Thoracic aorta (tissue), 2 donors: Measurements from ENCODE around the gene ZBED4. TPM values are rescaled to one million over a fixed set of nuclear protein-coding genes. Genes with fewer than 3 reads are reported as not detected.
"Not testable (repeated sequence)": the region's sequence is repeated elsewhere in the genome, so short reads cannot be mapped to it uniquely, and the experiment has no call there.

ENCODE experiments used
- ATAC-seq: fragments of 150-250 bp; one replicate; pipeline ENCODE4 v1.8.0; 2017; ENCODE audit warnings: low read depth; ENCODE audit not compliant: insufficient number of reproducible peaks, low FRiP score
- DNase-seq: peaks from one replicate; pipeline ENCODE4 v3.0.0-alpha.2; 2020; ENCODE audit warnings: low spot score
- H3K27ac ChIP-seq, 2 donors: fragments of 200-600 bp; sonication (generic); 1 replicate in 1 of 2; 2 replicates in 1 of 2; pipeline ENCODE4 v1.5.1; 2016; ENCODE audit warnings: mild to moderate bottlenecking in 2 of 2, moderate library complexity in 2 of 2
- H3K27me3 ChIP-seq: fragments of 200-600 bp; sonication (generic); replicated peaks from 2 replicates; pipeline ENCODE4 v1.6.0; 2016; ENCODE audit warnings: mild to moderate bottlenecking; ENCODE audit not compliant: insufficient read depth
- H3K36me3 ChIP-seq: fragments of 200-600 bp; sonication (generic); one replicate; pipeline ENCODE4 v1.5.1; 2016
- H3K4me1 ChIP-seq, 2 donors: fragments of 200-600 bp; sonication (generic); 1 replicate in 1 of 2; 2 replicates in 1 of 2; pipeline versions ENCODE4 v1.5.1 to v1.6.0; 2016; ENCODE audit warnings: low read depth in 2 of 2, mild to moderate bottlenecking in 1 of 2; ENCODE audit not compliant: control insufficient read depth in 1 of 2
- H3K4me3 ChIP-seq: fragments of 200-600 bp; sonication (generic); 2 replicates; pipeline ENCODE4 v1.5.1; 2016; ENCODE audit warnings: mild to moderate bottlenecking
- H3K9me3 ChIP-seq: fragments of 200-600 bp; sonication (generic); 2 replicates; pipeline ENCODE4 v1.5.1; 2016
- CTCF ChIP-seq: fragments of 200-600 bp; sonication (generic); IDR thresholded peaks from one replicate; pipeline ENCODE4 v1.5.1; 2019; ENCODE audit warnings: antibody characterized with exemption
- total RNA-seq, 2 donors: library from RNA; depleted of rRNA; stranded (reverse); fragments of >200 nt; gene quantifications; one replicate each; pipeline versions ENCODE4 v1.1.0 to v1.2.3, GENCODE V29; 2016

The ZBED4 gene
- total RNA-seq, 2 donors from 2014 or later, result 9.2 to 15.1 TPM

GRCh38 chr22:49848690-49849160 is 4.9 kb upstream of the ZBED4 start:
- no peak for ATAC-seq

GRCh38 chr22:49849161-49850020 is 4.3 kb upstream of the ZBED4 start:
- Histone ChIP-seq H3K27me3 (no peaks in the 10 kb centered on the region), H3K9me3 (no peaks in the 10 kb centered on the region), H3K4me3 (peak overlapping the region; percentile 72), H3K27ac (no peak overlapping the region), H3K4me1 (peaks cover 17 to 31% of the 10 kb centered on the region in 2 donors), H3K36me3 (no peaks in the 10 kb centered on the region)
- no peak for TF ChIP-seq CTCF
- ATAC-seq (no peak), DNase-seq (no peak)

More at GRCh38 chr22:49848690-49849160, 4.9 kb upstream of the ZBED4 start:
- H3K4me3 ChIP-seq, result peak overlapping the region; percentile 72
- no peak overlapping the region for H3K27ac ChIP-seq
- no peak for DNase-seq
- H3K4me1 ChIP-seq, result peaks cover 17 to 29% of the 10 kb centered on the region in 2 donors
- no peaks in the 10 kb centered on the region for H3K27me3 ChIP-seq
- TF ChIP-seq CTCF, result no peak
- no peaks in the 10 kb centered on the region for H3K9me3 ChIP-seq
- H3K36me3 ChIP-seq, result no peaks in the 10 kb centered on the region

- ATAC-seq (no peak), DNase-seq (no peak)
- peak overlapping the region; percentile 72 for H3K4me3 ChIP-seq
- no peaks in the 10 kb centered on the region for H3K27me3 ChIP-seq
- no peaks in the 10 kb centered on the region for H3K9me3 ChIP-seq
- no peak overlapping the region for H3K27ac ChIP-seq
- TF ChIP-seq CTCF, result no peak
- peaks cover 17 to 39% of the 10 kb centered on the region in 2 donors for H3K4me1 ChIP-seq
- no peaks in the 10 kb centered on the region for H3K36me3 ChIP-seq
Observed at GRCh38 chr22:49850021-49850911, 3.4 kb upstream of the ZBED4 start.

- Histone ChIP-seq H3K27me3 (no peaks in the 10 kb centered on the region), H3K36me3 (no peaks in the 10 kb centered on the region), H3K27ac (no peak overlapping the region), H3K9me3 (no peaks in the 10 kb centered on the region), H3K4me3 (no peak overlapping the region), H3K4me1 (peaks cover 17 to 46% of the 10 kb centered on the region in 2 donors)
- TF ChIP-seq CTCF, result no peak
- no peak for DNase-seq
- no peak for ATAC-seq
Observed at GRCh38 chr22:49850959-49851802, 2.5 kb upstream of the ZBED4 start.

- peaks cover 17 to 46% of the 10 kb centered on the region in 2 donors for H3K4me1 ChIP-seq
- not testable (repeated sequence) for H3K9me3 ChIP-seq, H3K27me3 ChIP-seq, H3K36me3 ChIP-seq, ATAC-seq, DNase-seq
- H3K27ac ChIP-seq, result peak overlapping the region; percentile 87 to 94
- peak overlapping the region; percentile 88 for H3K4me3 ChIP-seq
Observed at GRCh38 chr22:49852568-49852897, 1.1 kb upstream of the ZBED4 start.
